Nephron (organoid): ENCODE results near the gene EMID1.

ENCODE experiments used
- H3K27ac Mint-ChIP-seq, 3 experiments: 2 replicates each; pipeline ENCODE4 v1.8.0; 2020; ENCODE audit warnings: mixed read lengths in 3 of 3, mild to moderate bottlenecking in 2 of 3, moderate library complexity in 1 of 3
- H3K27me3 Mint-ChIP-seq: 2 replicates; pipeline ENCODE4 v1.8.0; 2021; ENCODE audit warnings: low read depth, mild to moderate bottlenecking, moderate library complexity, mixed read lengths
- H3K36me3 Mint-ChIP-seq: 2 replicates; pipeline ENCODE4 v1.8.0; 2020; ENCODE audit warnings: low read depth, mixed read lengths
- H3K4me1 Mint-ChIP-seq: 2 replicates; pipeline ENCODE4 v1.8.0; 2020; ENCODE audit warnings: mixed read lengths
- H3K4me3 Mint-ChIP-seq, 3 experiments: 2 replicates each; pipeline ENCODE4 v1.8.0; 2020; ENCODE audit warnings: mild to moderate bottlenecking in 3 of 3, mixed read lengths in 3 of 3, moderate library complexity in 2 of 3
- H3K9me3 Mint-ChIP-seq: 2 replicates; pipeline ENCODE4 v1.8.0; 2020; ENCODE audit warnings: mixed read lengths
- TF ChIP-seq, protein P1 (sequence below), 3 experiments: fragments of 200-600 bp; sonication (generic); IDR thresholded peaks; one replicate each; pipeline ENCODE4 v1.5.0; 2021; ENCODE audit warnings: antibody characterized with exemption in 3 of 3; ENCODE audit not compliant: unreplicated experiment in 3 of 3

The EMID1 gene

DNA sequence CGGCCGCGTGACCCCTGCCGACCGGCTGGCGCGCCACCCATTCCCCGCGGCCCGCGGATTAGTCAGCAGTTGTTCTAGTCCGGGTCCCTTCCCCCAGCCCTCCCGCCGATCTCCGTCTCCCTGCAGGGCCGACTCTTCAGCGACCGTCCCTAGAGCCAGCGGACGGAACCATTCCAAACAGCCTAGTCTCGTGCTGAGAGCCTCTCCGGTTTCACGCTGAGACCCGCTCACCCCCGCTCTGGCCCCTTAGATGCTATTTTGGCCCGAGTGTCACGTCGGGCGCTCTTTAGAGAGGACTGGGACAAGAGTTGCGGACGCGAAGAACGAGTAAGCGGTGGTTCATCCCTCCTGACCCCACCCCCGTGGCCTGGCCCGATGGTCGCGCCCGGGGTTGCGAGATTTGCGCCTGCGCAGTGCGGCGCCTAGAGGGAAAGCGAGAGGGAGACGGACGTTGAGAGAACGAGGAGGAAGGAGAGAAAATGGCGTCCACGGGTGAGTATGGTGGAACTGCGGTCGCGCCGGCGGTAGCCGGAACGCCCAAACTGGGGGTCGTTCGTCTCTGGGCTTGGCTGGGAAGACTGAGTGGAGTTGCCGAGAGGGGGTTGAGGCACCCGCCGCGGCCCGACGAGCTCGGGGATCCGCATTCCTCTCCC, 62.3 kb downstream of the EMID1 start, which contains the start of the genes EWSR1 and RHBDD3:
TSS of gene EWSR1 (plus strand) at position 411 of the 653 bp plus-strand sequence. CDS start at position 480, 69 bp downstream.
TSS of gene RHBDD3 (minus strand) at position 124 of the 653 bp plus-strand sequence. CDS start 2,355 bp downstream, outside the sequence.
- peak within 1 kb of the TSS; percentile 93 to 97 (median 94) for H3K4me3 Mint-ChIP-seq
- H3K36me3 Mint-ChIP-seq, result peaks cover 45% of the 10 kb centered on the region
- H3K27me3 Mint-ChIP-seq, result no peaks in the 10 kb centered on the region
- no peaks in the 10 kb centered on the region for H3K9me3 Mint-ChIP-seq
- peak within 1 kb of the TSS; percentile 99 to 100 (median 100) for H3K27ac Mint-ChIP-seq
- TF ChIP-seq, protein P1, sequence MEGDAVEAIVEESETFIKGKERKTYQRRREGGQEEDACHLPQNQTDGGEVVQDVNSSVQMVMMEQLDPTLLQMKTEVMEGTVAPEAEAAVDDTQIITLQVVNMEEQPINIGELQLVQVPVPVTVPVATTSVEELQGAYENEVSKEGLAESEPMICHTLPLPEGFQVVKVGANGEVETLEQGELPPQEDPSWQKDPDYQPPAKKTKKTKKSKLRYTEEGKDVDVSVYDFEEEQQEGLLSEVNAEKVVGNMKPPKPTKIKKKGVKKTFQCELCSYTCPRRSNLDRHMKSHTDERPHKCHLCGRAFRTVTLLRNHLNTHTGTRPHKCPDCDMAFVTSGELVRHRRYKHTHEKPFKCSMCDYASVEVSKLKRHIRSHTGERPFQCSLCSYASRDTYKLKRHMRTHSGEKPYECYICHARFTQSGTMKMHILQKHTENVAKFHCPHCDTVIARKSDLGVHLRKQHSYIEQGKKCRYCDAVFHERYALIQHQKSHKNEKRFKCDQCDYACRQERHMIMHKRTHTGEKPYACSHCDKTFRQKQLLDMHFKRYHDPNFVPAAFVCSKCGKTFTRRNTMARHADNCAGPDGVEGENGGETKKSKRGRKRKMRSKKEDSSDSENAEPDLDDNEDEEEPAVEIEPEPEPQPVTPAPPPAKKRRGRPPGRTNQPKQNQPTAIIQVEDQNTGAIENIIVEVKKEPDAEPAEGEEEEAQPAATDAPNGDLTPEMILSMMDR (IDR thresholded peaks at IDR 0.05; ENCODE audit: unreplicated experiment in 3 of 3), result no peak
- peaks cover 55% of the 10 kb centered on the region for H3K4me1 Mint-ChIP-seq

DNA sequence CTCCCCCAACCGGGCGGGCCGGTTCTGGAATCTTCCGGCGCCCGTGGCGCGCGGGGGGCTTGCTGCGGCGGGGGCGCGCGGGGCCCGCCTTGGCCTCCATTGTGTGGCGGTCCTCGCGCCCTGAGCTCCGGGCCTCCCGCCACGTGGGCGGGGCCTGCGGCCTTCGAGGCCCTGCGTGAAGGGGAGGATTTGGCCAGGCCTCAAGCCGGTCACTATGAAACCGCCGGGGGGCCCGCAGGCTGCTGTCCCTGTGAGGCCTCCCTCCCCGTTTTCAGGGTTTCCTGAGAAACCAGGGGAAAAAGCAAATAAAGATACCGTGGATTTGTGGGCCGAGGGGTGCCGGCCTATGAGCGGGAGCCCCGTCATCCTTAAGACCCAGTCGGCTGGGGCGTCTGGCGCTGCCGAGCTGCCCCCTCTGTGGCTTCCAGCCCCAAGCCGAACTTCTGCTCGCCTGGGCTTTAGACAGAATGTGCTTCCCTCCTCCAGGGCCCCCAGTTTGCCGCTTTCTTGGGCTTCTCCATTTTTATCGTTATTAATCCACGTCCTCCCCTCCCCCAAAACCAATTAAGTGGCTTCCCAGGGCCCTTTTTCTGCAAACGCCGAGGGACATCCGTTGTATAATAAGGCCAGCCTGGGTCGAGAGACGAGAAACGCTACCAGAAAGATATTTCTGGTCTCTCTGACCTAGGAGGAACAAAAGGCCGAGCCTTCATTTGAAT, 63.0 kb downstream of the EMID1 start:
- Mint-ChIP-seq H3K27me3 (no peaks in the 10 kb centered on the region), H3K4me1 (peaks cover 61% of the 10 kb centered on the region), H3K36me3 (peaks cover 52% of the 10 kb centered on the region), H3K4me3 (peak overlapping the region; percentile 93 to 97 (median 94)), H3K27ac (peak overlapping the region; percentile 99 to 100 (median 100)), H3K9me3 (no peaks in the 10 kb centered on the region)
- TF ChIP-seq, protein P1 (IDR thresholded peaks at IDR 0.05; ENCODE audit: unreplicated experiment in 3 of 3), result no peak

DNA sequence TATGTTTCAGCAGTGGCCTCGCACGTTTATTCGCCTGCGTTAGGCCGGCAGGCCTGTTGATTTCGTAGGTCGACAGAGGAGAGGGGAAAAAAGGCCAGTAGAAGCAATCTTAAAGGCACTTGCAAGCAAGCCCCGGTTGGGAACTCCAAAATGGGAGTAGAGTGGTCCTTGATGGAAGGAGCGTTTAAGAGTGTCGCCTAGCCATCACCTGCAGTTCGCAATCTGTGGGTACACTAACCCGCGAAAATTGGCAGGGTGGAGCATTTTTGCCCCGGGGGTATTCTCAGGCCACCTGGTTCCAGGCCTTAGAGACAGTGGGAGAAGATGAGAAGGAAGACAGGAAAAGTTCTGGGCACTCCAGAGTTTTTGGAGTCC, 63.5 kb downstream of the EMID1 start:
- Mint-ChIP-seq H3K4me3 (peak overlapping the region; percentile 93 to 97 (median 94)), H3K9me3 (no peaks in the 10 kb centered on the region), H3K36me3 (peaks cover 57% of the 10 kb centered on the region), H3K27me3 (no peaks in the 10 kb centered on the region), H3K4me1 (peaks cover 62% of the 10 kb centered on the region), H3K27ac (peak overlapping the region; percentile 98 to 100 (median 99))
- TF ChIP-seq, protein P1 (IDR thresholded peaks at IDR 0.05; ENCODE audit: unreplicated experiment in 3 of 3), result no peak

DNA sequence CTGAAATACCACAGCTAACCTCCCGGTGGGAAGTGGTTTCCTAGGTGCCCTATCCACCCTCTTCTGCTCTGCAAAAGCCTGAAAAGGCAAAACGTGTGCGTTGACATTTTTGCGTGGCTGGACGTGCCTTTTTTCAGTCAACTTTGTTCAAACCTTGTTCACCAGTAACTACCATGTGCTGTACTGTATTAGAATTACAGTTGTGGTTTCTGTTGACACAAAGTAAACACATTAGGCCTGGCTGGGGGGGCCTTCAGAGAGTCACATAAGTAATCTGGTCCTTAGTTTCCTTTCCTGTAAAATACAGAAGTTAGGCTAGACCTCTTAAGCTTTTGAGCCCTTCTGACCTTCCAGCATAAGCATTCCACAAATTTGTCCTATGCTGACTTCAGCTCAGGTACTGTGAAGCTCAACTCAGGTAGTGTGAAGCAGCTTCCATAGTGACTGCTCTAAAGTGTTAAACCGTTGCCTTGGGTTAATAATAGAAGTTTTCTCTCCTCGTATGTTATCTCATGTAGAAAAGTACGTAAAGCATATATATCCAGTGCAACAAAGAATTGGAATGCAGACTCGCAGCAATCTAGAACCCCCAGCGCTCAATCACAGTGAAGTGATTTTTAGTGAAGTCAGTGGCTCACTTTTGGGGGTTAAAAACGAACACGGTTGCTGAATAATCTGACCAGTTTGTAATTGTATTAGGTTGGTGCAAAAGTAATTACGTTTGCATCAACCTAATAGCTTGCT, 64.2 kb downstream of the EMID1 start:
- H3K36me3 Mint-ChIP-seq, result peaks cover 64% of the 10 kb centered on the region
- TF ChIP-seq, protein P1 (IDR thresholded peaks at IDR 0.05; ENCODE audit: unreplicated experiment in 3 of 3), result no peak
- peak overlapping the region; percentile 98 to 100 (median 99) for H3K27ac Mint-ChIP-seq
- peak overlapping the region; percentile 93 to 97 (median 94) for H3K4me3 Mint-ChIP-seq
- H3K27me3 Mint-ChIP-seq, result no peaks in the 10 kb centered on the region
- peaks cover 69% of the 10 kb centered on the region for H3K4me1 Mint-ChIP-seq
- H3K9me3 Mint-ChIP-seq, result no peaks in the 10 kb centered on the region

DNA sequence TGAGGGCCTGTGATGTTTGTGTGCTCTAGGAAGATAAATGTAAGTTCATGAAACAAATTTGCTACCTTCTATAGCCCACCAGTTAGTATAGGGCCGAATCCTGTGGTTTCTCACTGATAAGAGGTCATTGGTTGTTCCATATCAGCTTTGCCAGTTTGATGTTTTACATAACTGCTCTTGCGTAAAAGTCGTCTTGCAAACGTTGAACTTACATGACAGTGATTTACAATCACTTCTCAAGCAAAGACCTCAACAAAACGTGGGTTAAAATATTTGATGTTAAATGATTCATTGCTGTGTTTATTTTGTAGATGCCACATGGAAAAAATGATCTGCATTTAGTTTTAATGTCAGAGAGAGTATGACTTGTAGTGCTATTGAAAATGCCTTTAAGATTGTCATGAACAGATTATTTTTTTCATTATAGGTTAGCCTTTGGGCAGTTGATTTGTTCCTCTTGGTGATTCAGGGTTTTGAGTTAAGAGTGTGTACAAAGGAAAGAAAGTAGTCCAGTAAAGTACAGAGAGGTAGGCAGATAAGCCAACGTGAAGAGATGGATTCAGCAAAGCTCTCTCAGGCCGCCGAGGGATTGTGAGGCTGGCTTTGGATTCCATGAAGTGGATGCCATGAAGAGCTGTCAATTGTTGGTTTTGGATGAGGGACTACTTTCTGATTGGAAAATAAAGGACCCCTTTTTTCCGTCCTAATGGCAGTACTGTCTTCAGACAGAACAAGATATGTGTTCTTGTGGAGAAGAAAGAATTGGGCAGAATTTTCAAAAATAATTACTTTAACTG, 65.0 kb downstream of the EMID1 start:
- H3K27me3 Mint-ChIP-seq, result no peaks in the 10 kb centered on the region
- peak overlapping the region; percentile 98 to 100 (median 99) for H3K27ac Mint-ChIP-seq
- peaks cover 72% of the 10 kb centered on the region for H3K36me3 Mint-ChIP-seq
- H3K4me1 Mint-ChIP-seq, result peaks cover 76% of the 10 kb centered on the region
- TF ChIP-seq, protein P1 (IDR thresholded peaks at IDR 0.05; ENCODE audit: unreplicated experiment in 3 of 3), result no peak
- H3K4me3 Mint-ChIP-seq, result peak overlapping the region; percentile 93 to 97 (median 94)
- H3K9me3 Mint-ChIP-seq, result no peaks in the 10 kb centered on the region
